SK-N-SH treated with all-trans-retinoic acid at 6 μM for 48 hours (cell line): Measurements from ENCODE around the gene TSLP.

Experiments used
- ATAC-seq: fragments of 200-7000 bp; cut with Tn5 transposase; 3 replicates; pipeline ENCODE4 v1.9.1; 2020; ENCODE audit warnings: mild to moderate bottlenecking, moderate library complexity
- ARNTL ChIP-seq: fragments of 450-650 bp; formaldehyde crosslinking; IDR thresholded peaks from 2 replicates; pipeline ENCODE4 v1.5.0; 2020; ENCODE audit warnings: low read depth, mild to moderate bottlenecking, moderate library complexity, borderline replicate concordance
- BACH2 ChIP-seq: fragments of 250-450 bp; sonication (Bioruptor Pico); IDR thresholded peaks from 2 replicates; pipeline ENCODE4 v1.9.0; 2021; ENCODE audit warnings: mild to moderate bottlenecking, borderline replicate concordance
- CREB5 ChIP-seq: fragments of 250-450 bp; sonication (Bioruptor Pico); IDR thresholded peaks from 2 replicates; pipeline ENCODE4 v1.5.1; 2020; ENCODE audit warnings: low read depth, mild to moderate bottlenecking, moderate library complexity
- ESRRG ChIP-seq: fragments of 250-450 bp; sonication (Bioruptor Pico); IDR thresholded peaks from 2 replicates; pipeline ENCODE4 v1.6.1; 2021; ENCODE audit warnings: mild to moderate bottlenecking
- GLIS3 ChIP-seq: fragments of 250-450 bp; sonication (Bioruptor Pico); IDR thresholded peaks from 2 replicates; pipeline ENCODE4 v1.5.0; 2020; ENCODE audit warnings: mild to moderate bottlenecking, moderate library complexity
- ISL1 ChIP-seq: fragments of 250-450 bp; sonication (Bioruptor Pico); IDR thresholded peaks from 2 replicates; pipeline ENCODE4 v2.1.2; 2022; ENCODE audit warnings: mild to moderate bottlenecking, moderate library complexity
- OSR1 ChIP-seq: fragments of 250-450 bp; sonication (Bioruptor Pico); IDR thresholded peaks from 2 replicates; pipeline ENCODE4 v1.8.0; 2022; ENCODE audit warnings: moderate library complexity, mild to moderate bottlenecking, inconsistent platforms
- PPARA ChIP-seq: fragments of 250-450 bp; sonication (Bioruptor Pico); IDR thresholded peaks from 2 replicates; pipeline ENCODE4 v1.5.0; 2020; ENCODE audit warnings: mild to moderate bottlenecking, borderline replicate concordance
- SNAI2 ChIP-seq: fragments of 250-450 bp; sonication (Bioruptor Pico); IDR thresholded peaks from 2 replicates; pipeline ENCODE4 v1.5.0; 2020; ENCODE audit warnings: mild to moderate bottlenecking, moderate library complexity
- TCF4 ChIP-seq: fragments of 250-450 bp; sonication (Bioruptor Pico); IDR thresholded peaks from 2 replicates; pipeline ENCODE4 v1.8.0; 2021; ENCODE audit warnings: mild to moderate bottlenecking, moderate library complexity, borderline replicate concordance
- TOX ChIP-seq: fragments of 250-450 bp; sonication (Bioruptor Pico); IDR thresholded peaks from 2 replicates; pipeline ENCODE4 v1.8.0; 2021; ENCODE audit warnings: mild to moderate bottlenecking, moderate library complexity, borderline replicate concordance
- TSHZ2 ChIP-seq: fragments of 250-450 bp; sonication (Bioruptor Pico); IDR thresholded peaks from 2 replicates; pipeline ENCODE4 v1.5.0; 2020; ENCODE audit warnings: mild to moderate bottlenecking, moderate library complexity
- ZC3H10 ChIP-seq: fragments of 250-450 bp; sonication (Bioruptor Pico); IDR thresholded peaks from 2 replicates; pipeline ENCODE4 v1.5.1; 2021; ENCODE audit warnings: mild to moderate bottlenecking, moderate library complexity
- ZFP3 ChIP-seq: fragments of 250-450 bp; sonication (Bioruptor Pico); IDR thresholded peaks from 2 replicates; pipeline ENCODE4 v1.5.0; 2020; ENCODE audit warnings: mild to moderate bottlenecking, moderate library complexity
- ZFP30 ChIP-seq: fragments of 450-650 bp; formaldehyde crosslinking; IDR thresholded peaks from 2 replicates; pipeline ENCODE4 v1.5.0; 2022; ENCODE audit warnings: mild to moderate bottlenecking, moderate library complexity
- ZNF565 ChIP-seq: fragments of 450-650 bp; formaldehyde crosslinking; conservative IDR thresholded peaks from 2 replicates; pipeline ENCODE4 v1.5.0; 2020; ENCODE audit warnings: low read depth, mild to moderate bottlenecking, moderate library complexity
- ZNF70 ChIP-seq: fragments of 450-650 bp; formaldehyde crosslinking; IDR thresholded peaks from 2 replicates; pipeline ENCODE4 v1.5.0; 2020; ENCODE audit warnings: mild to moderate bottlenecking, moderate library complexity
- ZNF8 ChIP-seq: fragments of 450-650 bp; formaldehyde crosslinking; IDR thresholded peaks from 2 replicates; pipeline ENCODE4 v1.5.0; 2020; ENCODE audit warnings: mild to moderate bottlenecking, moderate library complexity
- TF ChIP-seq, protein P1 (sequence below): fragments of 250-450 bp; sonication (Bioruptor Pico); IDR thresholded peaks from 2 replicates; pipeline ENCODE4 v1.8.0; 2020; ENCODE audit warnings: mild to moderate bottlenecking, moderate library complexity, borderline replicate concordance
- TF ChIP-seq, protein P2 (sequence below): fragments of 250-450 bp; sonication (Bioruptor Pico); IDR thresholded peaks from 2 replicates; pipeline ENCODE4 v1.5.1; 2021; ENCODE audit warnings: mild to moderate bottlenecking, moderate library complexity
- TF ChIP-seq, protein P3 (sequence below): fragments of 250-450 bp; sonication (Bioruptor Pico); IDR thresholded peaks from 2 replicates; pipeline ENCODE4 v1.8.0; 2021; ENCODE audit warnings: low read depth, mild to moderate bottlenecking, moderate library complexity, borderline replicate concordance

TSLP gene

GRCh38 chr5:111122398-111122797 lies 50.9 kb downstream of the TSLP start:
- TF ChIP-seq SNAI2 (CRISPR knock-in tag) (no peak), ZNF70 (CRISPR knock-in tag) (no peak), CREB5 (no peak), ARNTL (CRISPR knock-in tag) (no peak), TOX (CRISPR knock-in tag) (no peak), ZNF8 (CRISPR knock-in tag) (no peak), PPARA (no peak), GLIS3 (CRISPR knock-in tag) (no peak), ZC3H10 (CRISPR knock-in tag) (no peak), ISL1 (CRISPR knock-in tag) (no peak), OSR1 (CRISPR knock-in tag) (no peak), TCF4 (CRISPR knock-in tag) (no peak), ZFP30 (CRISPR knock-in tag) (no peak), ZNF565 (CRISPR knock-in tag) (no peak), TSHZ2 (no peak), BACH2 (CRISPR knock-in tag) (no peak)
- TF ChIP-seq, protein P1, sequence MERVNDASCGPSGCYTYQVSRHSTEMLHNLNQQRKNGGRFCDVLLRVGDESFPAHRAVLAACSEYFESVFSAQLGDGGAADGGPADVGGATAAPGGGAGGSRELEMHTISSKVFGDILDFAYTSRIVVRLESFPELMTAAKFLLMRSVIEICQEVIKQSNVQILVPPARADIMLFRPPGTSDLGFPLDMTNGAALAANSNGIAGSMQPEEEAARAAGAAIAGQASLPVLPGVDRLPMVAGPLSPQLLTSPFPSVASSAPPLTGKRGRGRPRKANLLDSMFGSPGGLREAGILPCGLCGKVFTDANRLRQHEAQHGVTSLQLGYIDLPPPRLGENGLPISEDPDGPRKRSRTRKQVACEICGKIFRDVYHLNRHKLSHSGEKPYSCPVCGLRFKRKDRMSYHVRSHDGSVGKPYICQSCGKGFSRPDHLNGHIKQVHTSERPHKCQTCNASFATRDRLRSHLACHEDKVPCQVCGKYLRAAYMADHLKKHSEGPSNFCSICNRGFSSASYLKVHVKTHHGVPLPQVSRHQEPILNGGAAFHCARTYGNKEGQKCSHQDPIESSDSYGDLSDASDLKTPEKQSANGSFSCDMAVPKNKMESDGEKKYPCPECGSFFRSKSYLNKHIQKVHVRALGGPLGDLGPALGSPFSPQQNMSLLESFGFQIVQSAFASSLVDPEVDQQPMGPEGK (CRISPR knock-in tag) = no peak
- TF ChIP-seq, protein P2, sequence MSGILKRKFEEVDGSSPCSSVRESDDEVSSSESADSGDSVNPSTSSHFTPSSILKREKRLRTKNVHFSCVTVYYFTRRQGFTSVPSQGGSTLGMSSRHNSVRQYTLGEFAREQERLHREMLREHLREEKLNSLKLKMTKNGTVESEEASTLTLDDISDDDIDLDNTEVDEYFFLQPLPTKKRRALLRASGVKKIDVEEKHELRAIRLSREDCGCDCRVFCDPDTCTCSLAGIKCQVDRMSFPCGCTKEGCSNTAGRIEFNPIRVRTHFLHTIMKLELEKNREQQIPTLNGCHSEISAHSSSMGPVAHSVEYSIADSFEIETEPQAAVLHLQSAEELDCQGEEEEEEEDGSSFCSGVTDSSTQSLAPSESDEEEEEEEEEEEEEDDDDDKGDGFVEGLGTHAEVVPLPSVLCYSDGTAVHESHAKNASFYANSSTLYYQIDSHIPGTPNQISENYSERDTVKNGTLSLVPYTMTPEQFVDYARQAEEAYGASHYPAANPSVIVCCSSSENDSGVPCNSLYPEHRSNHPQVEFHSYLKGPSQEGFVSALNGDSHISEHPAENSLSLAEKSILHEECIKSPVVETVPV (CRISPR knock-in tag) = no peak
- TF ChIP-seq, protein P3, sequence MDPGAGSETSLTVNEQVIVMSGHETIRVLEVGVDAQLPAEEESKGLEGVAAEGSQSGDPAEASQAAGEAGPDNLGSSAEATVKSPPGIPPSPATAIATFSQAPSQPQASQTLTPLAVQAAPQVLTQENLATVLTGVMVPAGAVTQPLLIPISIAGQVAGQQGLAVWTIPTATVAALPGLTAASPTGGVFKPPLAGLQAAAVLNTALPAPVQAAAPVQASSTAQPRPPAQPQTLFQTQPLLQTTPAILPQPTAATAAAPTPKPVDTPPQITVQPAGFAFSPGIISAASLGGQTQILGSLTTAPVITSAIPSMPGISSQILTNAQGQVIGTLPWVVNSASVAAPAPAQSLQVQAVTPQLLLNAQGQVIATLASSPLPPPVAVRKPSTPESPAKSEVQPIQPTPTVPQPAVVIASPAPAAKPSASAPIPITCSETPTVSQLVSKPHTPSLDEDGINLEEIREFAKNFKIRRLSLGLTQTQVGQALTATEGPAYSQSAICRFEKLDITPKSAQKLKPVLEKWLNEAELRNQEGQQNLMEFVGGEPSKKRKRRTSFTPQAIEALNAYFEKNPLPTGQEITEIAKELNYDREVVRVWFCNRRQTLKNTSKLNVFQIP (CRISPR knock-in tag) = no peak
- ATAC-seq = no peak

GRCh38 chr5:111124793-111125192 lies 53.3 kb downstream of the TSLP start:
- no peak for ATAC-seq
- no peak for TF ChIP-seq ESRRG (CRISPR knock-in tag)
- no peak for TF ChIP-seq ZFP3 (CRISPR knock-in tag)

DNA sequence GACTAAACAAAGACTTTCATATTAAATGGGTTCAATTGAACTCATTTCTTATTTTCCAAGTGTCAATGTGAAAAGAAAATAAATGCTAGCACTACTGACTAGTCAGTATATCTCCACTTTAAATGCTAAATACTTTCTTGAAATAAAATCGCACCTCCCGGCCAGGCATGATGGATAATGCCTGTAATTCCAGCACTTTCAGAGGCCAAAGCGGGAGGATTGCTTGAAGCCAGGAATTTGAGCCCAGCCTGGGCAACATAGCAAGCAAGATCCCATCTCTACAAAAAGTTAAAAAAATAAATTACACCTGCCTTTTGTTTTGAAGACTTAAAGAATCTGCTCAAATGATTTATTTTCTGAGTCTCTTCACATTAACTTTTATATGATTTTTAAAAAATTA lies 55.4 kb downstream of the TSLP start:
- no peak for ATAC-seq

More for the DNA sequence above, 55.4 kb downstream of the TSLP start:
- TF ChIP-seq TOX (CRISPR knock-in tag) (no peak), BACH2 (CRISPR knock-in tag) (no peak), ZNF8 (CRISPR knock-in tag) (no peak), OSR1 (CRISPR knock-in tag) (no peak), CREB5 (no peak), ZNF70 (CRISPR knock-in tag) (no peak)
